GM21528 (cell line): ENCODE measurements around the gene PTGIS.

Experiments used
- ATAC-seq: cut with Tn5 transposase; IDR thresholded peaks from one replicate; pipeline ENCODE4 v1.9.1; 2021; ENCODE audit warnings: mild to moderate bottlenecking, moderate library complexity; ENCODE audit not compliant: unreplicated experiment, low FRiP score

PTGIS gene

DNA sequence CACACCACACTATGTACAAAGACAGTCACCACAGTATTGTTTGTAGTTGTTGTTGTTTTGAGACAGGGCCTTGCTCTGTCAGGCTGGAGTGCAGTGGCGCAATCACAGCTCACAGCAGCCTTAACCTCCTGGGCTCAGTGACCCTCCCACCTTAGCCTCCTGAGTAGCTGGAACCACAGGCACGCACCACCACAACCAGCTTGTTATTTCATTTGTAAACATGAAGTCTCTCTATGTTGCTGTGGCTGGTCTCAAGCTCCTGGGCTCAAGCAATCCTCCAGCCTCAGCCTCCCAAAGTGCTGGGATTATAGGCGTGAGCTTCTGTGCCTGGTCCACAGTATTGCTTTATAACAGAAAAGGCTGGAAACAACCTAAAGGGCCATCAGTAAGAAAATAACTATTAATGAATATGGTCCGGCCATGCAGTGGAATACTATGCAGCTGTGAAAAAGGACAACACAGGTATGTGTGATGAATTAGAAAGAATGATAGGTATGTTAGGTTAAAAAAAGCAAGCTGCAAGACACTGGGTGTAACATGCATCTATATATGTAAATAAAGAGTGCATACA is 30.0 kb upstream of the PTGIS start:
- ATAC-seq = no peak

DNA sequence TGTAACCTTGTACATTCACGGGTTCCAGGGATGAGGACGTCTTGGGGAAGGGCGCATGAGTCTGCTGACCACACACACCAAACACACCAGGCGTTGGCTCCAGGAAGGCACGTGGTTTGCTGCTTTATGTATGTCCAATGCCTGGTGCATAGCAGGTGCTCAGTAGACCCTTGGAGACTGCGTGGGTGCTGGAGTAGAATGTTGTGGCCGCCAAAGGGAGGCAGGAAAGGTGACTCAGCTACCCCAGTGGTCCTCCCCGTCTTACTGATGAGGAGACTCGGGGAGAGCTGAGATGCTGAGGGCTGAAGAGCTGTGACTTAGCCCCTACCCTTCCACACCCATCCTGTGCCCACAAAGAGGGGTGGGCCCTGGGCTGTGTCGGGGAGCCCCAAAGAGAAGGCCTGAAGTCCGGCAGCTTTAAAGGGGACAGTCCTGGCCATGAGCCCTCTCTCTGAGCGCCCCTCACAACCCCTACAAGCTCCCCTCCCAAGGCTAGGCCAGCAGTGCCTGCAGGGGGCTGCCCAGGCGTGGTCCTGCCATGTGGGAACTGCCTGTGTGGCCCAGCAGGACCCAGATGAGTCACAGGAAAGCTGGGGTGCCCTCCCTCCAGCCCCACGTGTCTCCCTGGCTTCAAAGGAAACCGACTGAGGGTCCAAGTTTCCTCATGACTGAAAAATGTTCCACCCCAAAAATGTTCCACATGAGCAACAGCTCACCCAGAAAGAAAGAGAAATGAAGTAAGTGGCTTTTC is 28.0 kb upstream of the PTGIS start:
- ATAC-seq = no peak

DNA sequence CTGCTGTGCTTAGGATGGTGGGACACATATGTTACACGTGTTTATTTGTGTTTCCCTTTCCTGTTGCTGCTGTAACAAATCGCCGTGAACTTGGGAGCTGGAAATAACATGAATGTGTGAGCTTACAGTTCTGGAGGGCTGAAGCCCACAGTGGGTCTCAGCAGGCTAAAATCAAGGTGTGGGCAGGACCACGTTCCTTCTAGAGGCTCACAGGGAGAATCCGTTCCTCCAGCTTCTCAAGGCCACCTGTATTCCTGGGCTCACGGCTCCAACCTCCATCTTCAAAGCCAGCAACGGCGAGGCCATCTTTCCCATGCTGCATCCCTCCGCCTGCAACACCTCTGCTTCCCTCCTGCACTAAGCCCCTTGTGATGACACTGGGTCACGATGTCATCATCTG is 27.4 kb upstream of the PTGIS start:
- no peak for ATAC-seq

DNA sequence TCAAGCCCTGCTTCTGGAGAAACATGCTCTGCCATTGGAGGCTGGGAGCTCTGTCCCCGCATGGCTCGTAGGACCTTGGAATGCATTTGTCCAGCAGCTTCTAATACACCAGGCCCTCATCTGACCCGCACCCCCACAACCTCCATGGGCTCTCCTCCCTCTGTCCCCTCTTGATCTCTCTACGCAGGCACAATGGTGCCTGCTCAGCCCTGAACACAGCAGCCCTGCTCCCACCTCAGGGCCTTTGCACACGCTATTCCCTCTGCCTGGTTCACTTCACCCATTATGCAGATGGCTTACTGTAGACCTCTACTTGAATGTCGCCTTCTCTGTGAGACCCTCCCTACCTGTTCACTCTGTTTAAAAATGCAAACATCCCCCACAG is 27.0 kb upstream of the PTGIS start:
- ATAC-seq = no peak

DNA sequence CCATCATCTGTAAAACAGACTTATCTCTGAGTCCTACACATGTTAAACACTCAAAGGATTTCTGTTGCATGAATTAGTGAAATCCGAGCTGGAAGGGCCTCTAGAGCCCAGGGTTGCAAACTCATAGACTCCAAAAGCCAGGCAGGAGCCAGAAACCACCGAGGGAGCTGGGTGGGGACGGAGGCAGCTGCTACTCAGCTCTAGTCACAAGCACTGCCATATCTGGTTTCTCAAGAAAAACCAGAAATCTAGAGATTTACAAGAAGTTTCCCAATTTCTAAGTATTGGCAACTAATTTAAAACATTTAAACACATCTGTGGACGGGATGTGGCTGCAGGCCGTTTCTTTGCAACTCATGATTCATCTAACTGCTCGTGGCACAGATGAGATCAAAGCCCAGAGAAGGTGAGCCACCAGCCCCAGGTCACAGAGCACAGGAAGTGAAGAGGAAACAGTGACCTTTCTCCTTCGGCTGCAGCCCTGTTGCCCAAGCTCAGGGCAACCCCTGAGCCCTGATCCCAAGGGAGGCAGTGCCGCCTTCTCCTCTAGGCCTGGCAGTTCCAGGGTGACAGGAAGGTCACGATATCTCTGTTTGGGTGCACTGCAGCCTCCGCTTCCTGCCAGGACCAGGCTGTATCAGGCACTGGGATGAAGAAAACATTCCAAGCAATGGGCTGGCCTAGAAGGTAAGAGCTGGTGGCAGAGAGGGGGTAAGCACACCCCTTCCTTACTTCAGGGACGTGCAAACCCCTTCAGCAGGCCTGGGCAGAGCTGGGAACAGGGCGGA is 26.4 kb upstream of the PTGIS start:
- ATAC-seq = no peak

DNA sequence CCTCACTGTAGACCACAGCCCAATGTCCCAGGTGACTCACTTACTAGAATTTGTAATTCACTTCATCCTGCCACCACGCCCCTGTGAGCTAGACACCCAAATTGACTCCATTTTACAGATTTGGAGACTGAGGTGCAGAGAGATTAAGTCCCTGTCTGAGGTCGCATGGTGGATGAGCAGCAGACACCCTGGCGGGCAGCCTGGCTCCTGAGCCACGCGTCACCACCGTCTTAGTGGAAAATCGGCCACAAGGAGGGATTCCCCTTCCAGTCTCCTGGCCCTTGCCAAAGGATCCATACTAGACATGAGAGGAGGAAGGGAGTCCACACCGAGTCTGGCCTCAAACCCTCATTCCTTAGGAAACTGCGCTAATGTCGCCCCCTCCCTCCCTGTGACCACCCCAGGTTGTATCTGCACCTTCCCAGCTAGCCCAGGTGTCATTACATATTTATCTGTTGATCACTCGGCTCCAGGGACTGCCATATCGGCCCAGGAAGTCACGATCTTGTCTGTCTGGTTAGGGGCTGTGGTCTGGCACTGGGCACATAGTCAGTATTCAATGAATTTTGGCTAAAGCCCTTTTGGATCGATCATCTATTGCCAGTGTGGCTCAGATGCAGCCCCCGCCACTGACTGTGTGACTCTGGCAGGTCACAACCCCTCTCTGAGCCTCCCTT is 25.7 kb upstream of the PTGIS start:
- no peak for ATAC-seq

DNA sequence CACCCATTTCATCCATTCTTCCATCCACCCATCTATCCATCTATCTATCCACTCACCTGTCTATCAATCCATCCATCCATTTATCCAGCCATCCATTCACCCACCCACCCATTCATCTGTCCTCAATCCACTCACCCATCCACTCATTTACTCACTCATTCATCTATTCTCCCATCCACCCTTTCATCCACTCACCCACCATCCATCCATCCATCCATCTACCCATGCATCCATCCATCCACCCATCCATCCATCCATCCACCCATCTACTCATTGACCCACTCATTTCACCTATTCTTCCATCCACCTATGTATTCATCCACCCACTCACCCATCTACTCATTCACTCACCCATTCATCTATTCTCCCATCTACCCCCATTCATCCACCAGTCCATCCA is 24.2 kb upstream of the PTGIS start:
- ATAC-seq = no peak

DNA sequence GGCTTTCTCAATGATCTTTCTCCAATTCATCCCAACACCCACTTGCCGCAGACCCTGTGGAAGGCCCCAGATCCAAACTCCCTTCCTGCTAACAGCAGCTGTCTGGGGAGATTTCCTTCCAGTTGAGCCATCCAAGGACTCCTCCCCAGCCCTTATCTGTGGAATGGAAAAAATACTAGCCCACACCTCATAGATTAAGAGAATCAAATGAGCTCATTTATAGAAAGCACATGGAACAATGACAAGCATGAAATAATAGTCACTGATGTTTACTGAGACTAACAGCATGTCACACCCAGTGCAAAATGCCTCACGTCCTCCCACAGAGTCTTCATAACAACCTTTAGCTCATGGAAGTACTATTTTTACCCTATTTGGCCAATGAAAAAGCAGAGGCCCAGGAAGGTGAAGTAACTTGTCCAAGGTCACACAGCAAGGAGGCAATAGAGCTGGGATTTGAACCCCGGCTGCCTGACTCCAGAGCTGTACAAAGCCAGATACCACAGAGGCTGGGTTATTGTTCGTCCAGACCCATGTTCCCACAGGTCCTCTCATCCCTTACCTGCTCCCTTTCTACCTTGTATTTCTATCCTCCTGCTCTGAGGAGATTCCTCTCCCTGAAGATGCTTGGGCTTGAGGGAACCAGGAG is 23.4 kb upstream of the PTGIS start:
- ATAC-seq = no peak

DNA sequence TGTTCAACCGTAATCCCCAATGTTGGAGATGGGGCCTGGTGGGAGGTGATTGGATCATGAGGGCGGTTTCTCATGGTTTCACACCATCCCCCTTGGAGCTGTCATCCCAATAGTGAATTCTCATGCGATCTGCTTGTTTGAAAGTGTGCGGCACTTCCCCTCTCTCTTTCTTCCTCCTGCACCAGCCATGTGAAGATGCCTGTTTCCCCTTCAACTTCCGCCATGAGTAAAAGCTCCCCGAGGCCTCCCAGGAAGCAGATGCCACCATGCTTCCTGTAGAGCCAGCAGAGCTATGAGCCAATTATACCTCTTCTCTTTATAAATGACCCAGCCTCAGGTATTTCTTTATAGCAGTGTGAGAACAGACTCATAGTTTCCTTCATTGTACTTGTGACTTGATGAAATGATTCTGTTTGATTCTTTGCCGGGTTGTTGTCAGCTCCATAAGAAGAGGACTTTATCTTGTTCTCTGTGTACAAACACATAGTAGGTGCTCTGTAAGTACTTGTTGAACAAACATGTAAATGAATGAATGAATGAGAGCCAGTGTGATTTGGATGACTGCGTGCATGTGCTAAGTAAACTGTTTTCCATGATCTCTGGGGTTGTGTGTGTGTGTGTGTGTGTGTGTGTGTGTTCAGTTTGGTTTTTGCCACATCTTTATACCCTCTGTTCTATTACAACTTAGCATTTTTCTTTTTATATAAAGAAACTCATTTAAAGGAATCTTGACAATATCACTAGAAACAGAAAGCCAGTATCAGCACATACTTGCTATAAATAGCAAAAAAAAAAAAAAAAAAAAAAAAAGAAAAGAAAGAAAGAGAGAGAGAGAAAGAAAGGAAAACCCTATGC is 22.5 kb upstream of the PTGIS start:
- ATAC-seq = no peak

DNA sequence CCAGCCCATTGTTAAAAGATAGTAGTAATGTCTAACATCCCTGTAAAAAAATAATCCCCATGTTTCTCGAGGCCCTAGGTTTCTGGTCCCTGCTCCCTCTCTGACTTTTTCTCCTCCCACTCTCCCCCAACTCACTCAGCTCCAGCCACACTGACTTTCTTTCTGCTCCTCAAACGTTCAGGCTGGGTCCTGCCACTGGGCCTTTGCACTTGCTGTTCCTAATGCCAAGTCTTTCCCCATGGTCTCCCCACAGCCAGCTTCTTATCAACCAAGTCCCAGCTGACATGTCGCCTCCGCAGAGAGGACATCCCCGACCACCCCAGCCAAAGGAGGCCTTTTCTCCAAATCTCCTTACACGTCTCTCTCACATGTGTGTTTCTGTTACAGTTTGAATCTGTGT is 21.8 kb upstream of the PTGIS start:
- ATAC-seq = no peak

DNA sequence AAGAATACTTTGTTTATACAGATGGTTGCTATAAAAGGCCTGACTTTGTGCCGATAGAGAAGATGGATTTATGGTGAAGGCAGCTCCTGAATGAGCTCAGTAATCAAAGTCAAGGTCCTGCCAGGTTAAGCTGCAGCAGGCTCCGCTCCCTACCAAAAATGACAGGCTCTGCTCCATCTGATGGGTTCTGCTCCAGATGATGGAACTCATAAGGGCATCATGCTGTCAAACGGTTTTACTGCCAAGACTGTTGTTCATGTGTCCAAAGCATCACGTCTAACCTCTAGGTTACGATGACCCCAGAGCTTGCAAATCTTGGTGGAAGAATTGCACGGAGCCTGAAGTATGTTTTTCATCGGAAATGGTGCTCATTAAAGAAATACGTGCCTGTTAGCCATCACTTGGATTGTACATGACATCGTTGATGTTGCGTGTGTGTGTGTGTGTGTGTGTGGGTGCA is 19.2 kb upstream of the PTGIS start:
- no peak for ATAC-seq

DNA sequence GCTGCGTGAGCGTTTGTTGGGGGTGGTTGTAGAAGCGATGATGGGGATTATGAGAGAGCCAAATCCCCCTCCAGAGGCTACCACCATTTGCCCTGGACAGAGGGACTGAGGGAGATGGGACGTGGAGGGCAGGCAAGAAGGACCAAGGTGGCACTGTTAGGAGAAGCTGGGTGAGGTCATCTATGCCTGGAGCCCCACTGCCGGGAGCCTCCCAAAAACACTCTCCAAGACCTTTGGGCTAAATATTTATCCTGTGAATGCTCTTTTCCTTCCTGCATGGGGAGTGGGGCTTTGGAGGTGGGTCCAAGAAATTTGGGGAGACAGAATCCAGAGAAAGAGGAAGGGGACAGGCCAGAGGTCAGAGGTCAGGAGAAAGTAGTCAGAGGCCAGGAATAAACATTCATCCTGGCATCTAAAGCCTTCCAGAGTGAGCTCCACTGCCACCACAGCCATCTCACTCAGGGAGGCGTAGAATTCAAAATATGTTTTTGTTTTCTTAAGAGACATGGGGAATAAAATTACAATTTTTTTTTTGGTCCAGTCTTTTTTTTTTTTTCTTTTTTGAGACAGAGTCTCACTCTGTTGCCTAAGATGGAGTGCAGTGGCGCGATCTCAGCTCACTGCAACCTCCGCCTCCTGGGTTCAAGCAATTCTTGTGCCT is 17.8 kb upstream of the PTGIS start:
- no peak for ATAC-seq

DNA sequence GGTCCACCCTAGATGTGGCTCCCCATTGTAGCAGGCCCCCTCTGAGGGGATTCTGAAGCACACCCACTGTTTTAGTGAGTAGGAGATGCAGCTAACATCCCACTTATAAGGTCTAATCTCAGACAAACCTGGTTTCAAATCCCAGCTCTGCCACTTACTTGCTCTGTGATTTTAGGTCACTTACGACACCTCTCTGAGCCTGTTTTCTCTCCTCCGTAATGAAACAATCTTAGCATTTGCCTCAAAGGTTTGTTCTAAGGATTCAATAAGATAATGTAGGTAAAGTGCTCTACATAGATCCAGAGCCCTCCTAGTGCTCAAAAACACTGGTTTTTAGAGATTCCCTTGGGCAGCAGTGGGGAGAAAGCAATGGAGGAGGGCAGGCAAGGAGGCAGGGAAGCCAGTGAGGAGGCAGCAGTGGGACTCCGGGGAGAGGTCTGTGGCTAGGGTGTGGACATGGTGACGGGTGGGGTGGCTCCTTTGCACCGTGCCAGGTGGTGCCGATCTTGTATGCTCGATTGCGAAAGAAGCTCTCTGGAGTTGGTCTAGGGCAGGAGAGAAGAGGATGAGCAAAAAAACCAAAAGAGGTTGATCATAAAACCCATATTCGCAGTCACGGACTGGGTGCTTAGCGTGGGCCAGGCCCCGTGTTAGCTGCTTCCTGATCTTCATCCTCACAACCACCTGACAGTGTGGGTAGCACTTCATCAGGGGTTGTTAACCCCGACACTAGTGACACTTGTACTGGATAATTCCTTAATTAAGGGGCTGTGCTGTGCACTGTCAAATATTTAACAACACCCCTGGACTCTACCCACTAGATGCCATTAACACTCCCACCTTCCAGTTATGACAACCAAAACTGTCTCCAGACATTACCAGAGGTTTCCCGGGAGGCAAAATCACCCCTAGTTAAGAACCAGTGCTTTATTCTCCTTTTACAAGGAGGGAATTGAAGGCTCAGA is 16.8 kb upstream of the PTGIS start:
- no peak for ATAC-seq

DNA sequence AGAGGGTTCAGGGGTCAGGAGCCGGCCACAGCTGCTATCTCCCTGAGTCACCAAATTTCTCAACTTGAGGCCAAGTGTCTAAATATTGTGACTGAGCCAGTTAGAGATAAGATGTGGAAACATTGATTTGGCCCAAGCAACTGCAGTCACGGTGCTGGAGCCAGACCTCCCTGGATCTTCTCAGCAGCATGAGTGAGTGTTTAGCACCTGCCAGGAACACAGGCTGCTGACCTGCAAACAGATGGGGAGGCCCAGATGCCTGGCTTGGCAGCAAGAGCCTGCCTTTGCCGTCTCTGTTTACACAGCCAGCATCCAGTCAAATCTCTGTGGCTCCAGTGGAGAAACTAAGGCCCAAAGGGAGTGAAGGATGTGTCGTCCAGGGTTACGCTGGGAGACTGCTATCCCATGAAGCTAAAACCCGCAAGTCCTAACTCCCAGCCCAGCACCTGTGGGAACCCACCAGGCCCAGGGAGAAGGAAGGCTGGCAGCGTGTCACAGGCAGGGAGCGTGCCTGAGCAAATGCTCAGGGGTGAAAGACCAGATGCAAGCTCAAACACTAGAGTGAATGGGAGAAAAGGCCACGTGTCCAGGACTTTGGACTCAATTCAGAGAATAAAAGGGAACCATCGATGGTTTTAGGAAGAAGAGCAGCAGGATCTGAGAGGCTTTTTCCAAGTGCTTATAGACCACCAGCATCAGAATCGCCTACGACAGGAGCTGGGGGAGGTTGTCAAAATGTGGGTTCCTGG is 15.9 kb upstream of the PTGIS start:
- no peak for ATAC-seq

DNA sequence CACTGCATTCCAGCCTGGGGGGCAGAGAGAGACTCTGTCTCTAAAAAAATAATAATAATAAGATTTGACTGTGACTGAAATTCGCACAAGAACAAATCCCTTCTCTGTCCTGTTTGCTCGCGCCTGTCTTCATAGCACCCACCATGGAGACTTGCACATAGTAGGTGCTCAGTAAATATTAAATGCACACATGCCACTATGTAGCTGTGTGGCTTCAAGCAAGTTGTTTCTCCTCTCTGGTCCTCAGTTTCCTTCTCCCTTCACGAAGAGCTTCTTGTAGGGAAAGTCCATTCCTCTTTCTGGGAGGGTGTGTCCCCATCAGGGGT is 15.4 kb upstream of the PTGIS start:
- no peak for ATAC-seq

DNA sequence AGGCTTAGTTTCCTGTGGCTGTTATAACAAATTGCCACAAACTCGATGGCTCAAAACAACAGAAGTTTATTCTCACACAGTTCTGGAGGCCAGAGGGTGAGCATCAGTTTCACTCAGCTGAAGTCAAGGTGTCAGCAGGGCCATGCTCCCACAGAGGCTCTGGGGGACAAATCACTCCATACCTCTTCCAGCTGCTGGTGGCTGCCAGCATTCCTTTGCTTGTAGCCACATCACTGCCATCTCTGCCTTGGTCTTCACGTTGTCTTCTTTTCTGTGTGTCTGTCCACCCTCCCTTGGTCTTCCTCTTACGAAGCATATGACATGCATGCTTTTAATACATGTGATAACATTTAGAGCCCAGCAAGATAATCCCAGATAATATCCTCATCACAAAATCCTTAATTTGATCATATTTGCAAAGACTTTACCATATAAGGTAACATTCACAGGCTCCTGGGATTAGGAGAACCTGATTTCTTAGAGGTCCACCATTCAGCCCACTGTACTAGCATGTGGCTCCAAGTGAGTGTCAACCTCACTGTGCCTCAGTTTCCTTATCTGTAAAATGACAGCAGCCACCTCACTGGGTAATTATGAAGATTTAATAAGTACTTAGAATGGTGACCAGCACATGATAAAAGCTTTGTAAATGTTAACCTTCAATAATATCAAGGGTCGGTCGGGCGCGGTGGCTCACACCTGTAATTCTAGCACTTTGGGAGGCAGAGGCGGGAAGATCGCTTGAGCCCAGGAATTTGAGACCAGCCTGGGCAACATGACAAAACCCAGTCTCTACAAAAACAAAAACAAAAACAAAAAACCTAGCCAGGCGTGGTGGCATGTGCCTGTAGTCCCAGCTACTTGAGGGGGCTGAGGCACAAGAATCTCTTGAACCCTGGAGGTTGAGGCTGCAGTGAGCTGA is 14.7 kb upstream of the PTGIS start:
- ATAC-seq = no peak

DNA sequence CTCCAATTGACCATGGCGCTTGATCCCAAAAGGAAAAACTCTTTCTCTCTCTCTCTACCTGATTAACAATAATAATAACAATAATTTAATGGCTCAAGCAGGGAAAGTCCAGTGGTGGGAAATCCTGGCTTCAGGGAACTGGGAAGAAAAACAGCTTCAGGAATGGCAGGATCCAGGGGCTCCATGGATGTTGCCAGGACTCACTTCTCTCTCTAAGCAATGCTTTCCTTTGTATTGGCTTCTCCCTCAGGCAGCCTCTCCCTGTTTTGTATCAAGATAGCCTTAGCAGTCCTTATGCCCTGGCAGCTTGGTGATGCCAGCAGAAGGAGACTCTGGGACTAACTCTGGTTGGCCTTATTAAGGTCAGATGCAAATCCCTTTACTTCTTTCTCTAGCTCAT is 13.5 kb upstream of the PTGIS start:
- ATAC-seq = no peak
